HFFc6 (cell line): ENCODE results near the gene CFL1. TPM values are rescaled to one million over a fixed set of nuclear protein-coding genes. Genes with fewer than 3 reads are reported as not detected.

Source experiments
- DNase-seq: peaks from one replicate; pipeline ENCODE4 v3.0.0-alpha.2; 2018
- H3K27ac Mint-ChIP-seq: 2 replicates; pipeline ENCODE4 v1.8.0; 2020; ENCODE audit warnings: mild to moderate bottlenecking, mixed read lengths
- H3K27me3 Mint-ChIP-seq: 2 replicates; pipeline ENCODE4 v1.8.0; 2021; ENCODE audit warnings: mild to moderate bottlenecking, moderate library complexity, mixed read lengths; ENCODE audit not compliant: insufficient read depth
- H3K36me3 Mint-ChIP-seq: 2 replicates; pipeline ENCODE4 v1.8.0; 2021; ENCODE audit warnings: low read depth, mixed read lengths
- H3K4me1 Mint-ChIP-seq: 2 replicates; pipeline ENCODE4 v1.8.0; 2020; ENCODE audit warnings: low read depth, mixed read lengths
- H3K4me3 Mint-ChIP-seq: 2 replicates; pipeline ENCODE4 v1.8.0; 2020; ENCODE audit warnings: mild to moderate bottlenecking, moderate library complexity, mixed read lengths
- H3K9me3 Mint-ChIP-seq: 2 replicates; pipeline ENCODE4 v1.8.0; 2020; ENCODE audit warnings: mild to moderate bottlenecking, mixed read lengths
- CTCF ChIP-seq: fragments of 200-600 bp; sonication (generic); IDR thresholded peaks from 2 replicates; pipeline ENCODE4 v1.5.0; 2021; ENCODE audit warnings: antibody characterized with exemption, mild to moderate bottlenecking
- total RNA-seq, 6 experiments: library from RNA; stranded (reverse); fragmentation: NEBNext Ultra II Directional; extraction: Animal tissue kit (Norgen Biotek cat#: 25700); gene quantifications; 2 replicates in 1 of 6; 3 replicates in 5 of 6; pipeline ENCODE4 v1.2.3, GENCODE V29; 2021

The CFL1 gene
- total RNA-seq, 6 experiments from 2014 or later = 2,002 to 2,288 (median 2,238) TPM

- peaks cover 46% of the 10 kb centered on the region for H3K4me1 Mint-ChIP-seq
- no peak for DNase-seq
- no peak for TF ChIP-seq CTCF
- no peaks in the 10 kb centered on the region for H3K9me3 Mint-ChIP-seq
- peak overlapping the region; percentile 84 for H3K27ac Mint-ChIP-seq
- H3K36me3 Mint-ChIP-seq = peaks cover 26% of the 10 kb centered on the region
- peaks cover 21% of the 10 kb centered on the region for H3K27me3 Mint-ChIP-seq
- peak overlapping the region; percentile 92 for H3K4me3 Mint-ChIP-seq
Observed at GRCh38 chr11:65862941-65863888, 5.2 kb upstream of the CFL1 start.

- Mint-ChIP-seq H3K27me3 (peaks cover 18% of the 10 kb centered on the region), H3K4me3 (peak overlapping the region; percentile 92), H3K9me3 (no peaks in the 10 kb centered on the region), H3K4me1 (peaks cover 42% of the 10 kb centered on the region), H3K27ac (peak overlapping the region; percentile 84), H3K36me3 (peaks cover 20% of the 10 kb centered on the region)
- DNase-seq = no peak
- no peak for TF ChIP-seq CTCF
Observed at GRCh38 chr11:65862191-65862735, 4.3 kb upstream of the CFL1 start.

GRCh38 chr11:65861533-65862183, 3.7 kb upstream of the CFL1 start:
- Mint-ChIP-seq H3K36me3 (peaks cover 18% of the 10 kb centered on the region), H3K27me3 (peaks cover 13% of the 10 kb centered on the region), H3K27ac (peak overlapping the region; percentile 96), H3K4me1 (peaks cover 43% of the 10 kb centered on the region), H3K9me3 (no peaks in the 10 kb centered on the region), H3K4me3 (peak overlapping the region; percentile 92)
- no peak for TF ChIP-seq CTCF
- DNase-seq = no peak

- H3K4me3 Mint-ChIP-seq = peak overlapping the region; percentile 92
- no peaks in the 10 kb centered on the region for H3K9me3 Mint-ChIP-seq
- no peak for DNase-seq
- peaks cover 48% of the 10 kb centered on the region for H3K4me1 Mint-ChIP-seq
- TF ChIP-seq CTCF = no peak
- H3K27ac Mint-ChIP-seq = peak overlapping the region; percentile 96
- peaks cover 21% of the 10 kb centered on the region for H3K36me3 Mint-ChIP-seq
- peaks cover 19% of the 10 kb centered on the region for H3K27me3 Mint-ChIP-seq
Observed at GRCh38 chr11:65861165-65861505, 3.2 kb upstream of the CFL1 start.

GRCh38 chr11:65860278-65861164, 2.5 kb upstream of the CFL1 start, which contains the start of gene MUS81:
TSS of gene MUS81 (plus strand) at chr11:65860433. CDS start at chr11:65860754, 321 bp downstream.
- Mint-ChIP-seq H3K4me3 (peak within 1 kb of the TSS; percentile 92), H3K36me3 (peaks cover 27% of the 10 kb centered on the region)

More at GRCh38 chr11:65860278-65861164, 2.5 kb upstream of the CFL1 start, which contains the start of gene MUS81:
- Mint-ChIP-seq H3K9me3 (no peaks in the 10 kb centered on the region), H3K4me1 (peaks cover 54% of the 10 kb centered on the region), H3K27me3 (peaks cover 21% of the 10 kb centered on the region), H3K27ac (peak within 1 kb of the TSS; percentile 96)
- DNase-seq = peak; percentile 95
- peak; percentile 90 for TF ChIP-seq CTCF
